ENCODE results near the gene TLL2.

The TLL2 gene

GRCh38 chr10:96346295-96346694 lies 167.4 kb downstream of the TLL2 start:
- no peak for DNase-seq

GRCh38 chr10:96345222-96345621 lies 168.5 kb downstream of the TLL2 start:
- no peak for DNase-seq

DNA sequence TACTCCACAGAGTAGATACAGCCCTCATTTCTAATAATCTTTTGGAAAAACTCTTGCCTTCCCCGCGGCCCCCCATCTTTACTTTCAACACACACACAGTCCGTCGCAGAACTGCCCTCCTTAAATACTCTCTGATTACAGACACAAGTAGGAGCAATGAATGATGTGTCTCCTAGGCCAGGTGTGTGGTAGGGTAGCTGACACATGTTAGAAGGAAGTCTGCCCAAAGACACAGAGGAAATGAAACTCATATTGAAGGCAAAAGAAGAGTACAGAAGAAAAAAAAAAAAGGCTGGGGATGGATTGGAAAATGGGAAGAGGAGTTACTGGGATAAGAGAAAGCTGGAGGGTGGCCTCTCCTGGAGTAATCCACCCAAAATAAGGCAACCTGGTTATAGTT lies 169.5 kb downstream of the TLL2 start:
- no peak for DNase-seq

DNA sequence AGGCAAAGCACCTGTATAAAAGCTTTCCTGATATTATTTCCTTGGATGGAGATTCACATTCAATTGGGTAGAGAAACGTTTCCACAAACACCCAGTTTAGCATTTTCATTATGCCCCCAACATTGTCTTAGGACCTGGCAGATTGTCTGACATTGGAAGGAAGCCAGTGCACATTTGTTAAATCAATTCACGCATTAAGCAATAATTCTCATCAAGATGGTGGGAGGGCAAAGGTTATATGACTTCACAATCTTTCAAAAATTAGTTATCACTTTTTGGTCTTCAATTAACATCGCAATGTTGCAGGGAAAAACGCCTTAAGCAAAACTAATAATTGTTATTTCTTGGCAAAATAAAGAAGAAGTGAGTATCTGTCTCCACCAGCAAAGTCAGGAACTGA lies 171.3 kb downstream of the TLL2 start:
- DNase-seq: no peak

DNA sequence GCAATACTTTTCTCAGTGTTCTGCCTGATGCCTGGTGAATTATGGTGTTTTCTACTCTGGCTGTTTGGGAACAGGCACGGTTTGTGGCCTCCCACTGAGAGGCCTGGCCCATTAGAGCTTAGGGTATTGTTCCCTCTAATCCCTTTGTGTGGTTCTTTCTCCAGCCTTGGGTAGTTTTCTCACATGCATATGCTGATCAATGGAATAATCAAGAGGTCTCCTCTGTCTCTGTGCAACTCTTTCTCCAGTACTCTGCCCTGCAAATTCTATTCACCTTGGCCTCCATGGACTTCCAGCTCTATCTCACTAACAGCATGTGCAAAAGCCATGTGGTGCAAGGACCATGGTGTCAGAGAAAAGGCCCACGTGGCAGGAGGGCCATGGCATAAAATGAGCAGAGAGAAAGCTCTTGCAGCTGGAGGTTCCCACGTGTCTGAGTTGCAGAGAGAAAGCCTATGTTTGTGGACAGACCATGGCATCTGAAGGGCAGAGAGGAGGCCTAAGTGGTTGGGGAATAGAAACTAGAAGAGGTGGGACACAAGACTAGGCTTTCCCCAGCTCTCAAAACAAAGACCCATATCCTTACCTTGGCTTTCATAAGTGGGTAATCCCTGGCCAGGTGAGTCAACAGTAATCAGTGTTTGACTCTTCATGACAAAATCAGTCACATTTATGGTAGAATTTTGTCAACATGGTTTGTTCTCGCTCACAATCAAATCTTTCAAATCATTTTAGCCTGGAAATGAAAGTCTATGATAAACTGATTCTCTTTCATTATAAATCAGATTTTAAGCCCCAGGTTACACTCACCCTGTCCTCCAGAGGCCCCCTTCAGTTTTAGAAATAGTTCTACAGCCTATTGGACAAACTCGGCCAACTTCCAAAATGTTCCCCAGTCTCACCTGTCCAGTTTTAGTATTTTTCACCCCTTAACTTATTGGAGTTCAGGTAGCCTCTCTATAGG lies 172.2 kb downstream of the TLL2 start:
- DNase-seq: no peak

DNA sequence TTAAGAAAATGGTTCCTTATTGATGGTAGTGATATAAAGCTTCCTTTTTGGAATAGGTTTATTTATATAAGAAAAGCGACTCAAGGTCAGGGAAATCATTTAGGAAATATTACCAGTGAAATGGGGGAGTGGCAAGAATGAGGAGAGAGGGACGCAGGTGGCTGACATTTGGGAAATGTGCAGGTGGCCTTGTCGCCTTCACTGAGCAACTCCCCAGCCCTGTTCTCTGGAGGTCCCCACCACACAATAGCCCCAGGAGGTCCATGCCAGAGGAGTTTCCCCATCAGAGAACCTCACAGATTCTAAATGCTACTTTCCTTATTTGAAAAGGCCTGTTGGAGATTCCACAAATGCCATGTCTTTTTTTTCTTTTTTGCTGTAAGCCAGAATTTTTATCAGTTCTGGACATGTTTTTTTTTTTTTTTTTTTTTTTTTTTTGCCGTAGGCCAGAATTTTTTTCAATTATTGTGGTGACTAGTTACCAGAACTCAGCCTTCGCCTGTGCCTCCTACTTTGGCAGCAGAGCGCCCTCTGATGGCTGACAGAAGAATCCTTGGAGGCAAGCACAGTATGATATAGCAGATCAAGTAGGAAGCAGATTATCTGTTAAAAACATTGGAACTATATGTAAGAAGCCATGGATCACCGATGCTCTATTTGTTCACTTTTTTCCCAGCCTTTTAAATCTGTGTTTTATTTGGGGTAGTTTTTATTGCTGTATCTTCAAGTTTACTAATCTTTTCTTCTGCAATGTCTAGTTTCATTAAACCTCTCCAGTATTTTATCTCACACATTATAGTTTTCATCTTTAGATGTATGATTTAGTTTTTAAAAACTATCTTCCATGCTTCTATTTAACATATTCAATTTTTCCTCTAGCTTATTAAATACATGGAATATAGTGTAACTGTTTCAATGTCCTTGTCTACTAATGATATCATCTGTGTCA lies 173.5 kb downstream of the TLL2 start:
- peak; percentile 20 for DNase-seq

- DNase-seq: no peak
Measured at GRCh38 chr10:96339383-96339782, 174.3 kb downstream of the TLL2 start.

- DNase-seq: no peak
Measured at GRCh38 chr10:96338279-96338925, 175.3 kb downstream of the TLL2 start.

- no peak for DNase-seq
Measured at GRCh38 chr10:96337106-96337505, 176.6 kb downstream of the TLL2 start.

DNA sequence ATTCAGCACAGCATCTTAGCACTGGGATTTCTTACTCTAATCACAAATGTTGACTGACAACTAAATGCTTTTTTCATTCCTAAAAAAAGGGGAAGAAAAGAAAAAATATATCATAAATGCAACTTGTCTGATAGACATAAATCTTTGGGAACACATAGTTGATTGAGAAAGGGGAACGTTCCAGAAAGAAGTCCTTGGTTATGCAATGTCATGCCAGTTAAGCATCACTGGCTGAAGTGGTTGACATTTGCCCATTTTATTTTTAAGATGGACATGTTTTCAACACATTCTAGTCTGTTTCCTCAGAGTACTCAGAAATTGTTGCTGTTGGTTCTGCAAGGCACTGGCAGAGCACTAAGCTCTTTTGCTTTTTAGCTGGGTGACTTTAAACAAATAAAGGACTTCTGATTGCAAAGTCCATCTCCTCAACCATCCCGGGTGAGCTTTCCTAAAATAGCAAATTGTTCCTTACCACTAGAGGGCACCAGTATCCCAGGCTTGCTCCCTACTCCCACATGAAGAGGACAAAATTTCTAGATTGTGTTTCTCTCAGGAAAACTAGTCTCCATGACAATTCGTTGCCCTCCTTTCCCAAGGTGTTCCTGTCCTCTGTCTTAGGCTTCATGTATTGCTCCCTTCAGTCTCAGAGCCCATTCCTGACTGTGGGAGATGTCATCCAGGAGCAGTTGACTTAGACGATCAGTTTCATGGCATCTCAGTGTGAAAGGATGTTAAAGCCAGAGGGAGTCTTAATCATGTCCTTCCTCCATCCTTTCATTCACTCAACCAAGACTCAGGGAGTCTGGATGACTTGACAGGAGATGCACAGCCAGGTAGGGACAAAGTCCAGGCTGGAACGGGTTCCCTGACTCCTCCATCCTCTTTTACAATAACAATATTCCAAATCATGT lies 178.9 kb downstream of the TLL2 start:
- no peak for DNase-seq

- no peak for DNase-seq
Measured at GRCh38 chr10:96333101-96333500, 180.6 kb downstream of the TLL2 start.

GRCh38 chr10:96327462-96327861 lies 186.3 kb downstream of the TLL2 start:
- DNase-seq: no peak

- no peak for DNase-seq
Measured at GRCh38 chr10:96325719-96326373, 187.9 kb downstream of the TLL2 start.

- no peak for DNase-seq
Measured at GRCh38 chr10:96324447-96324846, 189.3 kb downstream of the TLL2 start.

GRCh38 chr10:96322275-96322674 lies 191.5 kb downstream of the TLL2 start:
- no peak for DNase-seq

GRCh38 chr10:96321822-96322221 lies 191.9 kb downstream of the TLL2 start:
- DNase-seq: no peak

- no peak for DNase-seq
Measured at GRCh38 chr10:96319754-96320474, 193.8 kb downstream of the TLL2 start.

DNA sequence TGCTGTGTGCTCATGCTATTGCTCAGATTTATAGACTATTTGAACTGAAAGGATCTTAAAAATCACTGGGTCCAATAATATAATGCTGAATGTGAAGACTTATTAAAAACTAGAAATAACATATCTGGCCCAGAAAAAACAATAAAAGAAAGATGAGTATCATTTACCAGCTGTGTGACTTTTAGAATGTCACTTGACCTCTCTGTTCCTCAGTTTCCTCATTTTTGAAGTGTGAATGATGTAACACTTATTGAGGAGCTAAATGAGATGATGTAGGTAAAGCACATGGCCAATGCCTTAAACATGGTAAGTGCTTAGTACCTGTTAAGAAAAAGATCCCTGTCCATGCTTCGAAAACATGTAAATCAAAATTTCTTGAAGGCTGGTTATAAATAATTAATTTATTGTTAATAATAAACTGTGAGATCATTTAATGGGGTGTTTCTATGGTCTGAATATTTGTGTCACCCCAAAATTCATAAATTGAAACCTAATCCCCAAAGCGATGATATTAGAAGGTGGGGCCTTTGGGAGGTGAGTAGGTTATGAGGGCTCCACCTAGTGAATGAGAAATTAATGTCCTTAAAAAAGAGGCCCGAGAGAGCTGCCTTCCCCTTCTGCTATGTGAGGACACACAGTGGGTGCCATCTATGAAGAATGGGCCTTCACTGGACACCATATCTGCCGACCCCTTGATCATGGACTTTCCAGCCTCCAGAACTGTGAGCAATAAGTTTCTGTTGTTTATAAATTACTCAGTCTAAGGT lies 196.5 kb downstream of the TLL2 start:
- DNase-seq: no peak

Measured in NCI-H2029 (cell line).